Nephron (organoid): ENCODE results near the gene ZBED6.
"Not testable (repeated sequence)": the region's sequence is repeated elsewhere in the genome, so short reads cannot be mapped to it uniquely, and the experiment has no call there.

Experiments
- H3K27ac Mint-ChIP-seq, 3 experiments: 2 replicates each; pipeline ENCODE4 v1.8.0; 2020; ENCODE audit warnings: mixed read lengths in 3 of 3, mild to moderate bottlenecking in 2 of 3, moderate library complexity in 1 of 3
- H3K27me3 Mint-ChIP-seq: 2 replicates; pipeline ENCODE4 v1.8.0; 2021; ENCODE audit warnings: low read depth, mild to moderate bottlenecking, moderate library complexity, mixed read lengths
- H3K36me3 Mint-ChIP-seq: 2 replicates; pipeline ENCODE4 v1.8.0; 2020; ENCODE audit warnings: low read depth, mixed read lengths
- H3K4me1 Mint-ChIP-seq: 2 replicates; pipeline ENCODE4 v1.8.0; 2020; ENCODE audit warnings: mixed read lengths
- H3K4me3 Mint-ChIP-seq, 3 experiments: 2 replicates each; pipeline ENCODE4 v1.8.0; 2020; ENCODE audit warnings: mild to moderate bottlenecking in 3 of 3, mixed read lengths in 3 of 3, moderate library complexity in 2 of 3
- H3K9me3 Mint-ChIP-seq: 2 replicates; pipeline ENCODE4 v1.8.0; 2020; ENCODE audit warnings: mixed read lengths
- CTCF ChIP-seq, 3 experiments: fragments of 200-600 bp; sonication (generic); IDR thresholded peaks; one replicate each; pipeline ENCODE4 v1.5.0; 2021; ENCODE audit warnings: antibody characterized with exemption in 3 of 3; ENCODE audit not compliant: unreplicated experiment in 3 of 3

The ZBED6 gene

GRCh38 chr1:203756036-203756435 is 39.4 kb upstream of the ZBED6 start:
- Mint-ChIP-seq H3K4me3 (no peak overlapping the region), H3K27me3 (no peaks in the 10 kb centered on the region), H3K4me1 (no peaks in the 10 kb centered on the region), H3K36me3 (no peaks in the 10 kb centered on the region), H3K27ac (no peak overlapping the region), H3K9me3 (no peaks in the 10 kb centered on the region)
- TF ChIP-seq CTCF (IDR thresholded peaks at IDR 0.05; ENCODE audit: unreplicated experiment in 3 of 3): no peak

- H3K27ac Mint-ChIP-seq, H3K4me1 Mint-ChIP-seq, H3K9me3 Mint-ChIP-seq, H3K36me3 Mint-ChIP-seq, H3K27me3 Mint-ChIP-seq, H3K4me3 Mint-ChIP-seq: not testable (repeated sequence)
These were observed 36.7 kb upstream of the ZBED6 start for GRCh38 chr1:203758749-203759148.

- H3K4me1 Mint-ChIP-seq: no peaks in the 10 kb centered on the region
- TF ChIP-seq CTCF (IDR thresholded peaks at IDR 0.05; ENCODE audit: unreplicated experiment in 3 of 3): no peak
- no peaks in the 10 kb centered on the region for H3K9me3 Mint-ChIP-seq
- no peak overlapping the region for H3K27ac Mint-ChIP-seq
- H3K4me3 Mint-ChIP-seq: no peak overlapping the region
- no peaks in the 10 kb centered on the region for H3K36me3 Mint-ChIP-seq
- H3K27me3 Mint-ChIP-seq: peaks cover 10% of the 10 kb centered on the region
These were observed 34.9 kb upstream of the ZBED6 start for GRCh38 chr1:203760506-203760905.

- not testable (repeated sequence) for H3K9me3 Mint-ChIP-seq, H3K4me1 Mint-ChIP-seq, H3K27me3 Mint-ChIP-seq, H3K4me3 Mint-ChIP-seq, H3K36me3 Mint-ChIP-seq, H3K27ac Mint-ChIP-seq
These were observed 33.5 kb upstream of the ZBED6 start for GRCh38 chr1:203761958-203762357.

- no peaks in the 10 kb centered on the region for H3K9me3 Mint-ChIP-seq
- peaks cover 10% of the 10 kb centered on the region for H3K27me3 Mint-ChIP-seq
- no peaks in the 10 kb centered on the region for H3K36me3 Mint-ChIP-seq
- no peak overlapping the region for H3K4me3 Mint-ChIP-seq
- TF ChIP-seq CTCF (IDR thresholded peaks at IDR 0.05; ENCODE audit: unreplicated experiment in 3 of 3): no peak
- H3K27ac Mint-ChIP-seq: no peak overlapping the region
- peaks cover 5% of the 10 kb centered on the region for H3K4me1 Mint-ChIP-seq
These were observed 31.9 kb upstream of the ZBED6 start for GRCh38 chr1:203763505-203763904.

GRCh38 chr1:203764105-203765028 is 31.1 kb upstream of the ZBED6 start:
- H3K27me3 Mint-ChIP-seq: peaks cover 10% of the 10 kb centered on the region
- H3K36me3 Mint-ChIP-seq: no peaks in the 10 kb centered on the region
- peaks cover 11% of the 10 kb centered on the region for H3K4me1 Mint-ChIP-seq
- H3K27ac Mint-ChIP-seq: no peak overlapping the region
- no peak overlapping the region for H3K4me3 Mint-ChIP-seq
- TF ChIP-seq CTCF (IDR thresholded peaks at IDR 0.05; ENCODE audit: unreplicated experiment in 3 of 3): no peak
- no peaks in the 10 kb centered on the region for H3K9me3 Mint-ChIP-seq
